PC-3 (cell line): ENCODE measurements around the gene SDK2.

ENCODE experiments used
- CTCF ChIP-seq: fragments of 300-600 bp; sonication (generic); conservative IDR thresholded peaks from 2 replicates; pipeline ENCODE4 v1.5.1; 2017; ENCODE audit warnings: antibody characterized with exemption, low read depth, mild to moderate bottlenecking, low read length
- EZH2 ChIP-seq: fragments of 300-600 bp; sonication (generic); IDR thresholded peaks from one replicate; pipeline ENCODE4 v1.6.1; 2017; ENCODE audit warnings: antibody characterized with exemption, mild to moderate bottlenecking, low read length; ENCODE audit not compliant: unreplicated experiment

DNA sequence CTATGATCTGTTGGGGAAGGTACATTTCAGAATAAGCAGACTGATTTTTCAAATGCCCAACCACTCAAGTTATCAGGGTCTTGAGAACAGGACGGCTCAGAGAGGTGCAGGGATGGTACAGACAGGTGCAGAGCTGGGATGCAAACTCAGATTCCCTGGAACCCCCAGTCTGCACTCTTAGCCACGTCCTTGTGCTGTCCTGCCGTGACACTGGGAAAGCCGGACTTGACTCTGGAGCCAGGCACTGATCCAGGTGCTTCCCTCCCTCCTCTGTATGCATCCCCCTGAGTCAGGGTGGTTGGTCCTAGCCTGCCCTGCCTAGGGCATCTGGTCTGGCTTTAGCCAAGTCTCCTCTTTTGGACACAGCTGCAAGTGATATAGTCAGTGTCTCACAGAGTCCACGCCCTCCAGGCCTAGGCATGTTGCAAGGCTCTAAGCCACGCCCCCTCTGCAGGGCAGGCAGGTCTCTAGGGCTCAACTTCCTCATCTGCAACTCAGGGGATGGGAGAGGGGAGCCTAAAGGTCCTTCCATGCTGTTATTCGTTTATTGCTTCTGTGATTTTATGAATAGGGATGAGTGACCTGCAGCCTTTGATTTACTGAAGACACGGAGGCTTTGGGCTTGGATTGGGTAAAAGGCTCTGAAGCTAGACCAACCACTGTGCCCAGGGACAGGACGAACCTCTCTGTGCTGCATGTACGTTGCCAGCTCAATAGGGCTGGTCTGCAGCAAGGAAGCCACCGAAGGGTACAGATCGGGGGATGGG lies 97.3 kb downstream of the SDK2 start:
- TF ChIP-seq CTCF (no peak), EZH2 (no peak)
